ENCODE data around the gene ARR3.
"Not testable (repeated sequence)": the region's sequence is repeated elsewhere in the genome, so short reads cannot be mapped to it uniquely, and the experiment has no call there.

ARR3 gene

DNA sequence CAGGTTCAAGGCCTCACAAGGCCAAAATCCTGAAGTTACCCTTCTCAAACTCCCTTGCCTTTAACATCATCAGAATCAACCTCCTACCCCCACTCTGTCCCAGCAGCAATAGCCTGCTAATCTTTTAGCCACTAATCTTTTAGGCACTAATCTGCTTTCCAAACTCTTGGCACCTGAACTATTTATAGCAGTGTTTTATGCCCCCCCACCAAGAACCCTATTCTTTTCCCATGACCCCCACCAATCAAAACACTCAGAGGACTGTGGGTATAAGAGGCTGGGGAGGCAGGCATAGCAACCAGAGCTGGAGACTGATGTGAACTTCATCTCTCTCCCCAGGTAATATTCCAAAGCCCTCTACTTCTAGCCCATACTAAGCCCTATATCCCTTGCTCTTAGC, at the start of gene ARR3:
ARR3 (plus strand) TSS at position 301 of the 400 bp plus-strand sequence. CDS start 1,052 bp downstream, outside the sequence.
- DNase-seq: no peak

DNA sequence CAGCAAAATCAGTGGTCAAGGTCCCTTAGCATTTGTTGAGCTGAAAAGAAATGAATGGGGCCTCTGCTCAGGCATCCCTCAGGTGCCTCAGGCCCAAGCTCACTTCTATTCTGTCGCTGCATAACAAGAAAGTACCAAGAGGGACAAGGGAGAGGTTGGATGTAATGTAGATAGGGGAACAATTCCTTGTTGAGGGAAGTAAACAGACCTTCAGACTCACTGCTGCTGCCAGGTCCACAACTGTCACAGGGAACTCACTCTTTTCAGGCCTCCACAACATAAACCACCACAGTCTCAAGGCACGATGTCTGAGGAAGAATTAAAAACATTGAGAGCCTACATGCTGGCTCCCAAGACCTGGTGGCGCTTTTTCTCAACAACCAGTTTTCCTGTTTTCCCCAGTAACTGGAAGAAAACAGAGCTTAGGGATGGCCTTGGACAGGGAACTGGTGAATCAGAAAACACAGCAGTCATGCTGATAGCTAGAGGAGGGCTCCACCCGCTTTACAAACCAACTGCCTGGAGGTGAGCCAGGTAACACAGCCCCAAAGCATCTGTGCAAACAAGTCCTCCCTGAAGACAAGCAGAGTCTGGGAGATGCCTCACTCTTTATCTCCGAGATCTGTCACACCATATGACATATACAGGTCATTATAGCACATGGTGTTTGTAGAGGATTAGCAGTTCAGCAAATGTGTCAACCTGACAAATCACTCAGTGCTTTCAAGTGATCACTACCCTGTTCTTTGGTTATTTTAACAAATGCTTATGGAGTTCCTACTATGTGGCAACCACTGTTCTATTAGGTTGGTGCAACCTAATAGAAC, 48.0 kb upstream of the ARR3 start:
- DNase-seq: no peak

DNA sequence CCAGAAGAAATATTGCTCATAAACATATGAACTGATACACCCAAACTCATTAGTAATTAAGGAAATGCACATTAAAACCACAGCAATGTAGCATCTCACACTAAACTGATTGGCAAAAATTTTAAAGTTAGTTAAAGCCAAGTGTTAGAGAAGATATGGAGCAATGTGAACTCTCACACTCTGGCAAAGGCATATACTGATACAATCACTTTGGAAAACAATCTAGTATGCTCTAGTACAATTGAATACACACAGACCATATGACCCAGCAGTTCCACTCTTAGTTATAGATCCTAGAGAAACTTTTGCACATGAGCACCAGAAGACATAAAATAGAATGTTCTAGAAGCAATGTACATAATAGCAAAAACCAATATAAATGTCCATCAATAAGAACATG, 42.1 kb upstream of the ARR3 start:
- no peak for DNase-seq

DNA sequence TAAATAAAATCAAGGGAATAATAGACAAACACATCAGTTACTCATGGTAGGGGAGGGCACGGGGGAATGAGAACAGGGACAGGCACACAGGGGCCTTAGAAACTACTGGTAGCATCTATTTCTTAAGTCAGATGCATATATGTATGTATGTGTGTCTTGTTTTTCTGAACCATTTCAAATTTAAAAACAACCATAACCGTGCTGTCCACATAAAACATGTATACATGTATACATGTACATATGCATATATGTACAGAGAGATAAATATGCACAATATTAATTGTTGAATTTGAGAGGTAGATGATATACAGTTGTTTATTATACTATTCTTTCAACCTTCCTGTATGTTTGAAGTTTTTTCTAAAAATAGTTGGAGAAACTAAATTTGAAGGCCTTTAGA, 41.4 kb upstream of the ARR3 start:
- no peak for DNase-seq

DNA sequence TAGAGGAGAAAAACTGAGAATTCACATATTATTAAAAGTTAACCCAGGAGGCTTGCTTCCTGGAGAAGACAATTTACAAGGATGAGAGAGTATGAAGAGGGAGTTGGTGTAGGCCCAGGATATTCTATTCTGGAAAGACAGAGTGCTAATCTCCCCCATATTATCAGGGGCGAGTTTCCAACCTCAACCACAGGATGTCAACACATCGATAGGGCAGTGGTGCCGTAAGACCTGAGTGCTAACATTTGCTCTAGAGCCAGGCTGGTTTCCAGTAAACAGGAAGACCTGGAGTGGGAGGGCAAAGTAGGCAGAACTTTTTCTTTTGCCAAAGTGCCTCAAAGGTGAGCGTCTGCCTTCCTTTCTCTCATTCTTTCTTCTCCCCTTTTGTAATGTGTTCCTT, 36.5 kb upstream of the ARR3 start:
- no peak for DNase-seq

DNA sequence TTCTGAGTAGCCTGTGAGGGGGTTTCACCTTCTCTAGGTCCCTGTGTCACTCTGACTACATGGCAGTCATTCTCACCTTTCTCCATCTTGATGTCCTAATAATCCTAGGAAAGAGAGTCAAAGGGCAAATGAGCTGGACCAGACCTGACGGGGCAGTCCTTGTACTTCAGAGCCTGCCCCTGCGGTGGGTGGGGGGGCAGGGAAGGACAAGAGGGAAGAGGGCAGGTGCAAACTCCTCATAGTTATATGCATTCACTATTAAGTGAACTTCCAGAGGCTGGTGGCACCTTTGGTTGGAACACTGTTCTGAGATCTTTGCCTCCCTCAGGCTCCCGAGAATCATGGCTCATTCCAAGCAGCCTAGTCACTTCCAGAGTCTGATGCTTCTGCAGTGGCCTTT, 33.8 kb upstream of the ARR3 start, which contains the start of gene AWAT1:
AWAT1 (plus strand) TSS at position 301 of the 400 bp plus-strand sequence; CDS start at position 342, 41 bp downstream.
- DNase-seq: no peak

DNA sequence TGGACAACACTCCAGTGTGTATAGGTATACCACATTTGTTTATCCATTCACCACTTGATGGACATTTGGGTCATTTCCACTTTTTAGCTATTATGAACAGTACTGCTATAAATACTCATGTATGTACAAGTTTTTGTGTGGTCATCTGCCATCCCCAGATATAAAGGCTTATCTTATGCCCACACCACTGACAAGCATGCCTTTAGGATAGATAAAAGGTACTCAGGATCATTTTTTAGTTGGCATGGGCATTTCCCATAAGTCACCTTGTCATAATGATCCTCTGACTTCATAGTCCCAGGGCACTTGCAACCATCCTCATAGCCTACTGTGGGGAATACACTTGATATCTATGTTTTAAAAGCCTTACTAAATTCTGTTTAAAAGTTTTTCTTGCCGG, 27.4 kb upstream of the ARR3 start:
- no peak for DNase-seq

DNA sequence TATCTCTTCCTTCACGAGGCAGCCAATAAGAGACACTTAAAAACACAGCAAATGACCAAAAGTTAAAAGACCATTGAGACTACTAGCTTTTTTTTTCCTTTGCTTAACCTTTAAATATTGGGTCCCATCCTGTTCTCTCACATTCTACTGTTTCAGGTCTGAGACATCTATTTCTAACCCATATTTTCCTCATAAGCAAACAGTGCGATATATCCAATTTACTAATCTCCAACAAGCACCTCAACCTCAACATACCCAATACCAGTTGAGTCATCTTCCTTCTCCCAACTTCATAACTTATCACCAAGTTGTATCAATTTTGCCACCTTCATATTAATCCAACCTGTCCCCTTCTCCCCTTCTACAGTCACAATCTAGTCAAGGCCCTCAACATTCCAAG, 26.6 kb upstream of the ARR3 start:
- DNase-seq: no peak

DNA sequence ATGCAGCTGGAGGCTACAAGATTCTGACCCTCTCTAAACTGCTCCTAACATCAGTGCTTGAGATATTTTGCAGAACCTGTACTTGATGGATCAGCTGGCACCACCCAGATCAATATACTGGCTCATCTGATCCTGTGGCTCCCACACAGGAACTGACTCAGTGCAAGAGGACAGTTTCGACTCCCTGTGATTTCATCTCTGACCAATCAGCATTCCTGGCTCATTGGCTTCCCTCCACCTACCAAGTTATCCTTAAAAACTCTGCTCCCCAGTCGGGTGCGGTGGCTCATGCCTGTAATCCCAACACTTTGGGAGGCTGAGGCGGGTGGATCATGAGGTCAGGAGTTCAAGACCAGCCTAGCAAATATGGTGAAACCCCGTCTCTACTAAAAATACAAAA, 24.5 kb upstream of the ARR3 start:
- not testable (repeated sequence) for DNase-seq

DNA sequence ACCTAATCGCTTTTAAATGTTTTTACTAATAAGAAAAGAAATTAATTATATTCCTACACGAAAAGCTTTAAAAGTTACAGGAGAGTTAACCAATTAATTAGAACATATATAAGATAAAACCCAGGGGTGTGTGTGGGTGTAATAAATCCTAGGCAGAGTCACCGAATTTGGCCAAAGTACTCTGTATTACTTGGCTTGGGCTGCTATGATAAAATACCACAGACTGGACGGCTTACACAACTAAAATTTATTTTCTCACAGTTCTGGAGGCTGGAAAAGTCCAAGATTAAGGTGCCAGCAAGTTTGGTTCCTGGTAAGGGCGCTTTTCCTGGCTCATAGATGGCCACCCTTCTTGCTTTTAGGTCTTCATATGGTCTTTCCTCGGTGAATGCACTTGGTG, 23.3 kb upstream of the ARR3 start:
- no peak for DNase-seq

DNA sequence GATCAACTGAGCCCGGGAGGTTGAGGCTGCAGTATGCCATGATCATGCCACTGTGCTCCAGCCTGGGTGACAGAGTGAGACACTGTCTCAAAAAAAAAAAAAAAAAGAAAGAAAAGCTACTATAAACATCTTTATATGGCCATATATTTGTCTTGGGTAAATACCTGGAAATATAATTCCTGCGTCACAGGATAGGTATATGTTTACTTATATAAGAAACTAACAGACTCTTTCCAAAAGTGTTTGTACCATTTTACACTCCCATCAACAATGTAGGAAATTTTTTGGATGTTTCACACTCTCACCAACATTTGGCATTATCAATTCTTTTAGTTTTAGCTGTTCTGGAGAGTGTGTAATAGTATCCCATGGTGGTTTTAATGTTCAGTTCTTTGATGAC, 20.9 kb upstream of the ARR3 start:
- no peak for DNase-seq

DNA sequence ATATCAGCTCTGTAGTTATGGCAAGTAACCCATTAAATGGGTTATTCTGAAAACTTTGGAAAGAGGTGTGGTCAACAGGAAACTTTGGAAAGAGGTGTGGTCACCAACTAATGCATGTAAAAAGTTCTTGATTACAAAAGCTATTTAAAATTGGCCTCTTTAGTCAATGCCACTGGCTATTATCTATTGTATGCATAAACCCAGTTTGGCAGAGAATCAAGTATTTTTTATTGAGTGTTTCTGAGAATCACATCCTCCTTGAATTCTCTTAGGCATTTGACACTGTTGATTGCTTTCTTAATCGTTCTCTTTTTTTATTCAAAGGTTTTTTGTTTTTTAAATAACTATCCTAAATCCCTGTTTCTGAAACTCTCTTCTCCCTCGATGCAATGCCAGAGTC, 15.6 kb upstream of the ARR3 start:
- no peak for DNase-seq

DNA sequence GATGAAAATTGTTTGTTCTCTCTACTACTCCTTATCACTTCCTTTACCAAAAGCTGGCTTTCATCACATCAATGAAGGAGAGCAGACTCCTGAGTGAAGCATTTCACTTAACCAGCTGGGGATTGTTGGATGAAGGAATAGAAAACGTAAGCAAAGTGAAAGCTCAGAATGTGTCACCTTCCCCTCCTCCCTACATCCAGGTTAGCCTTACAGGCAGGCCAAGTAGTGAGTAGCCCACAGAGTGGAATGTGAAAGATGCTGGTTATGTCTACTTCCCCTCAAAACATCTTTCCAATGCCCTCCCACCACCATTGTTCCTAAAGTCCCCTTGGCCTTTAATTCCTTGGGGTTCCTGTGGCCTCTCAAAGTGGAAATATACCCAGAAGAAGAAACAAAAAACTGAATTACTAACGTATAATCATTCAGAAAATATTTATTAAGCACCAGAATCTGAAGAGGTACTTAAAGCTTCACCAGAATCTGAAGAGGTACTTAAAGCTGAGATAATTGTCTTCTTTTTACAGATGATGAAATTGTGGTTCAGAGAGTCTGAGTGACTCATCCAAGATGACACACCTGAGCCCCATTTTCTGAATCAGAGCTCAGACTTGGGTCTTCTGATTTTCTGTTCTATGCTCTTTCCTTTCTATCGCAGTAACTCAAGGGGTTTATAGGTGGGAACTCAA, 14.6 kb upstream of the ARR3 start:
- DNase-seq: no peak

DNA sequence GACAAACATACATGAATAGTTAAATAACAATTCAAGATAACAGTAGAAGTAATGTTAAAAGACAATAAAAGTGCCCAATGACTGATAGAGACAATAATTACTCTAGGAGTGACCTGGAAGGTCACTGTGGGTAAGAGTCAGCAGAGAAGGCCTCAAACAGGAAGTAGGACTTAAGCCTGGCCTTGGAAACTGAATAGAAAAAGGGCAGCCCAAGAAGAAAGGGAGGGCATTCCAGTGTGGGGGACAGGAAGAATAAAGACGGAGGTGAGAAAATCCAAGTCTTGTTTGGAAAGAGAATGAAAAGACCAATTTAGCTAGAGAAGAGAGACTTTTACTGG, 14.1 kb upstream of the ARR3 start:
- DNase-seq: no peak

DNA sequence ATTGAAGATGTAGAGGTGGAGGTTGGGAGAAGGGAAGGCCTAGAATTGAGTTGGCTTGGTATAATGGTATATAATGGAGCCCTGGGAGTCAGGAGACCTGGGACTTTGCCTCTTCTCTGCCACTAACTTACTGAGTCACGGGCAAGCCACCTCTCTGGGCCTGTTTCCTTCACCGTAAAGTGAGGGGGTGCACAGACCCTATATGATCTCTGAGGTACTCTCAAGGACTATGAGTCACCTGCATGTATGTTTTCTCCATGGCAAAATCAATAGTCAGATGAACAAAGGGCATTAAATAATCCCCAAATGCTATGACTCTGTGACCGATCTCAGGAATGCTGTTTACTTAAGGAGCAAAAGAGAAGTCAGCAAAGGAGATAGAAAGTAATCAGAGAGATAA, 13.2 kb upstream of the ARR3 start:
- no peak for DNase-seq

DNA sequence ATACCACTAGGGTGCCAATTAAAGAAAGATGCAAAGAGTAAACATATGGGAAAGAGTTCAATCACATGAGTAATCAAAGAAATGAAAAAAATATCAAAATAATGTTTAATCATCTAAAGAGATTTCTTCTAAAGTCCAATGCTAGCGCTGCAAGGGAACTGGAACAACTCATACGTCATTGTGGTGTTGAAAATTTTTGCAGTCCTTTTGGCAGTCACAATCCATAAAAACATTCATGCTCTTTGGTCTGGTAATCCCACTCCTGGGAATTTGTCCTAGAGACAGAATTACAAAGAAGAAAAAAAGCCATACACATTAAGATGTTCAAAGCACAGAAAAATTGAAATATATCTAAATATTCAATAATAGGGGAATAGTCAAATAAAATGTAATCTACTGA, 12.7 kb upstream of the ARR3 start:
- no peak for DNase-seq

DNA sequence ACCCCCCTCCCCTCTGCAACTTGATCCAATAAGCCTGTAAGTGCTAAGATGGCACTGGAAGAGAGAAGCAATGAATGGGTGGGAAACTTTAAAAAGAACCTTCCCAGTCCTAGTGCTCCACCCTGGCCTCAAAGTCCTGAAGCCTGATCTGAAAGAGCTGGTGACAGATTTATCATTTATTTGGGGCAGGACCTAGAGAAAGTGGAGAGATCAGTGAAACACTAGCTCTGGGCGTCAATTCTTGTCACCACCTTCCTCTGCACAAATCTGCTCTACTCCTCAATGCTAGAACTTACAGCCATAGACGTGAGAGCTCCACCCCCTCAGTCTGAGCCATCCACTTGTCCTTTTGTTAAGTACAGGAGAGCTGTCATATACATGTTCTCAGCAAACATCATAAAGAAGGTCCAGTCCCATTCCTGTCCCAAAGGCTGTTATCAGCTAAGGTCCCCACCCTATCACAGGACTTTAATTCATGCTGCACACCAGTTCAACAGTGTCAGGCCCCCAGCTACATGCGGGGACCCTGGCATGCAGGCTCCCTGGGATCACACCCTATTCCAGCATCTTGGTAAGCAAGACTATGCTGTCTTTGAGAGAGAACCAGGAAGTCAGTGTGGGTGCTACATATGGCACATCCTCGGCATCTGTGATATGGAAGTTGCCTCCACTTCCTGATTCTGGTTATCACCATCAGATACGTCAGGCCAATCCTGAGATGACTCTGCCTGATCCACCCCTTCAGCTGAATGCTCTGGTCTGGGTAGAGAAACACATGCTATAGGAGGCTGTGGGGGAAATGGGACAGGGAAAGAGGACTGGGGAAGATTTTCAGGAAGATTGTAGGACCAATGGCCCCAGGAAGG, 10.5 kb upstream of the ARR3 start:
- DNase-seq: no peak

DNA sequence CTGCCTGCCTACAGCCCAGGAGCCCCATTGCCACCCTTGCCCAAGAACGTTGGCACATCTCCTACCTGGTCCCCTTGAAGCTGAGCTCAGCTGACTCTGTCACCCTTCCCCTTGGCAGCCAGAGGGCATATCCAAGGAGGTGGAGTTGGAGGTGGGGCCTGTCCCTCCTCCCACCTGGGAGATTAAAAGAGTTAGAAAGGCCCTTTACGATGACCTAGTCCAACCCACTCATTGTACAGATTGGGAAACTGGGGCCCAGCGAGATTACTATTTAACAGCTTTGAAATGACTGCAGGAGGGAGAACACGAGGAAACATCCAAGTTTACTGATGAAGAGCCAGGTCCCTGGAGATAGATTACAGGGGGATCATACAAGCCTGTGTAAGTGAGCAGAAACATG, 8.0 kb upstream of the ARR3 start, which contains the start of gene P2RY4:
P2RY4 (minus strand) TSS at position 101 of the 400 bp plus-strand sequence. CDS start 580 bp downstream, outside the sequence.
- DNase-seq: no peak

DNA sequence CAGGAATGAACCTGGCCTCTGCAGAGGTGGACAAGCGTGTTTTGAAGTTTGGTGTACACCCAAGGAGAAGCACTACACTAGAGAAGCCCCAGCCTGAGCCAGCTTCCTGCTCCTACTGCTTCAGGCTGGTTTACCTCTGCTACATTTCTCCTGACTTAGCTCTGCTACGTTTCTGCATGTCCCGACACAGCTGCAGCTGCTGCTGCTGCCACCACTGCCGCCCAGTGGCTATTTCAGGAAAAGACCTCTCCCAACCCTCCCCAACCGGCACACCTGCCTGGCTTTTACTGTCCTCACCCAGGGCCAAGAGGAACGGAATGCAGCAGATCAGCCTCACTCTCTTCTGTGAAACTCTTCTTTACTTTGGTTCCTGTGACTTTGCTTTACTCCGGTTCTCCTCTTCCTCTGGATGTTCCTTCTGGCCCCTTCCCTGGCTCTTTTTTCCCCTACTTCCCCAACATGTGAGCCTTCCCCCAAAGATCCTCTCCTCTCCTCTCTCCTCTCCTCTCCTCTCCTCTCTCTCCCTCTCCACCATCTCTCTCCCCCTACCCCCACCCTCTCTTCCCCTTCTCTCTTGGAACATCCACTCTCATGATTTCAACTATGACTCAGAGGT, 5.1 kb upstream of the ARR3 start:
- peak; percentile 10 for DNase-seq

DNA sequence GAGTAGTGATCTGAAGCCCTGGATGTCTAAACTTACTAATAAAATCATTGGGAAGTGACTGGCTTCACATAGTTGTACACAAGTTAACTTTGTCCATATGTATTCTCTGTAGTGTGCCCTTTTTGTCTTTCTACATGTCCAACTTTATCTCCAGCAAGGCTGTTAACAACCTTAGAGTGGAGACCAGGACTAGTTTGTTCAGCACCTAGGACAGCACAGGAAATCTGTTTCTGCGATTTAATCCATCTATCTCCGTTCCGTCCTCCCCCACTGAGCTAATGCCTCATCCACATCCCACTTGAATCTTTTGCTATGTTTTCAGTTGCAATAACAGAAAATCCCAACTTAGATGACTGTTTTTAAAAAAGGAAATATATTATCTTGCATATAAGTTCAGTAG, 3.4 kb upstream of the ARR3 start:
- no peak for DNase-seq

DNA sequence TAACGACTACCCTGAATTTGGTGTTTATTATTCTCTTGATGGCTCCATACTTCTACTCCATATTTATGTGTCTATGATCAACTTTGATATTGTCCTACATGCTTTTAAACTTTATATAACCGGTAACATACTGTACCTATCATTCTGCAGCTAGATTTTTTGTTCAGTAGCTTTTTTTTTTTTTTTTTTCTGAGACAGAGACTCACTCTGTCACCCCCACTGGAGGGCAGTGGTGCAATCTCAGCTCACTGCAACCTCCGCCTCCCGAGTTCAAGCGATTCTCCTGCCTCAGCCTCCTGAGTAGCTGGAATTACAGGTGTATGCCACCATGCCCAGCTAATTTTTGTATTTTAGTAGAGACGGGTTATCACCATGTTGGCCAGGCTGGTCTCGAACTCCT, 5.9 kb downstream of the ARR3 start:
- not testable (repeated sequence) for DNase-seq

DNA sequence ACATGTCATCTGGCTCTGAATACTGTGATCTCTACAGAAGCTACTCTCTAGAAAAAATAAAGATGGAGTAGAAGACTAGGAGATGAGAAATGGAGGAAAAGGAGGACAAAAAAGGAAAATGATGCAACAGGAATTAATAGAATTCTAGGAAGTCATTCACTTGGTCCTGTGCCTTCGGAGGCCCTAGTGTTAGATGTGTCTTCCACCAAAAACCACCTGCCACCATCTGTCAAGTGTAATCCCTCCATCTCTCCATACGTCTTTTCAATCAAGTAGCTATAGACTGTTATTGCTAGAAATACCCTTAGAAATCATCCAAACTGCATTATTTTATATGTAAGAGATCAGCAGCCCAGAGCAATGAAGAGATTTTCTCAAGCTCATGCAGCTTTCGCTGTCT, 10.9 kb downstream of the ARR3 start:
- no peak for DNase-seq

DNA sequence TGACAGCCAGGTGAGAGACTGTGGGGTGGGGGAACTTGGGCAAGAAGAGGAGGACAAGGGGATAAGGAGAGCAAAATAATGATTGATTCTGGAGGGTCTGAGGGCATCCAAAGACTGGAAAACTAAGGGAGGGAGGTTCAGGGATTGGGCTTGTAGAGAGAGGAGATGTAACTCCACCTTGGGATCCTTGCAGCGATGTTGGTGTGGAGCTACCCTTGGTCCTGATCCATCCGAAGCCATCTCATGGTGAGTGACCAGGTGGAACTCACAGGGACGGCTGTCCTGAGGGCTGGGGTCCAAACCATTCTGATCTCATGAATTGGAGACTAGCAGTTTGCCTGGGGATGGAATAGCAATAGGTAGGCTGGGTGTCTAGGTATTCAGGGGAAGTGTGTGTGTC, 12.4 kb downstream of the ARR3 start:
- DNase-seq: no peak
